Measurements from ENCODE around the gene PDXP.

Gene PDXP

DNA sequence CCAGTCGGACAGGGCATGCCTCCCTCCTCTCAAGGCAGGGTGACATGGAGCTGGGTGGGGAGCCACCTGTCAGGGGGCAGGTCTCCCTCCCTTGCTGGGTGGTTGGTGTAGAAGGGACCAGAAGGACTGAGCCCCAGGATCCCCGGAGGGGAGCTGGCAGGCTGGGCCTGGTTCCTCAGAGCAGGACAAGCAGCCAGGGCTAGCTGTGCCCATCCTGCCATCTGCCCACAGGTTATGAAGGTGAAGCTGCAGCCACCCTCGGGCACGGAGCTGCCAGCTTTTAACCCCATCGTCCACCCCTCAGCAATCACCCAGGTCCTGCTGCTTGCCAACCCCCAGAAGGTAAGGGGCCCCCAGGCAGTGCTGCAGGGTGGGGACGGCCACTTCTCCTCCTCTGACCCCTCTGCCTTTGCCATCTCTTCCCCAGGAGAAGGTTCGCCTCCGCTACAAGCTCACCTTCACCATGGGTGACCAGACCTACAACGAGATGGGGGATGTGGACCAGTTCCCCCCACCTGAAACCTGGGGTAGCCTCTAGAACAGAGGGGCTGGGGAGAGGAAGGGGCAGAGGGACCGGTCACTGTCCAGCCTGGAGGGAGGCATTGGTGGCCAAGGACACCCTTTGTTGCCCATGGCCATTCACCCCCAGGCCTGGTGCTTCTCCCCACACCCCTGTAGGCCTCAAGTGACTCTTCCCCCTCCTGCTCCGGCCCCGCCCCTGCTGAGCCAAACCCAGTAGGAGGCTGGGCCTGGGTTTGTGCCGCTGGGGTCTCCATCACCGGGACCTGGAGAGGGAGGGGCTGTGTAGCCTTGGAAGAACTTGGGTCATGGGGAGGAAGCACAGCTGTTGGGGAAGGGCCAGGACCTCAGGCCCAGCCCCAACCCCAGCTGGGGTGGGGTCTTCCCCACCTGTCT, 26.1 kb upstream of the PDXP start:
- DNase-seq (no peak), ATAC-seq (replicated peaks) (no peak)
- no peaks in the 10 kb centered on the region for H3K9me3 Mint-ChIP-seq
- peak overlapping the region; percentile 96 for H3K27ac Mint-ChIP-seq
- no peaks in the 10 kb centered on the region for H3K27me3 Mint-ChIP-seq
- peaks cover 11% of the 10 kb centered on the region for H3K36me3 Mint-ChIP-seq (ENCODE audit: insufficient read depth)
- peak overlapping the region; percentile 87 to 99 for H3K4me3 Mint-ChIP-seq
- H3K4me1 Mint-ChIP-seq (ENCODE audit: low read depth in 2 of 2) = peaks cover 64% of the 10 kb centered on the region in 2 donors

GRCh38 chr22:37633089-37633624, 25.4 kb upstream of the PDXP start:
- Mint-ChIP-seq H3K4me1 (ENCODE audit: low read depth in 2 of 2) (peaks cover 63 to 66% of the 10 kb centered on the region in 2 donors), H3K27ac (peak overlapping the region; percentile 96), H3K36me3 (ENCODE audit: insufficient read depth) (peaks cover 11% of the 10 kb centered on the region), H3K4me3 (peak overlapping the region; percentile 87 to 99), H3K9me3 (no peaks in the 10 kb centered on the region), H3K27me3 (no peaks in the 10 kb centered on the region)
- ATAC-seq (replicated peaks) = peak; percentile 72
- peak; percentile 57 to 64 (median 58) for DNase-seq

GRCh38 chr22:37633625-37634416, 24.7 kb upstream of the PDXP start:
- H3K4me3 Mint-ChIP-seq = peak overlapping the region; percentile 87 to 99
- no peaks in the 10 kb centered on the region for H3K27me3 Mint-ChIP-seq
- peak; percentile 51 to 56 (median 51) for DNase-seq

DNA sequence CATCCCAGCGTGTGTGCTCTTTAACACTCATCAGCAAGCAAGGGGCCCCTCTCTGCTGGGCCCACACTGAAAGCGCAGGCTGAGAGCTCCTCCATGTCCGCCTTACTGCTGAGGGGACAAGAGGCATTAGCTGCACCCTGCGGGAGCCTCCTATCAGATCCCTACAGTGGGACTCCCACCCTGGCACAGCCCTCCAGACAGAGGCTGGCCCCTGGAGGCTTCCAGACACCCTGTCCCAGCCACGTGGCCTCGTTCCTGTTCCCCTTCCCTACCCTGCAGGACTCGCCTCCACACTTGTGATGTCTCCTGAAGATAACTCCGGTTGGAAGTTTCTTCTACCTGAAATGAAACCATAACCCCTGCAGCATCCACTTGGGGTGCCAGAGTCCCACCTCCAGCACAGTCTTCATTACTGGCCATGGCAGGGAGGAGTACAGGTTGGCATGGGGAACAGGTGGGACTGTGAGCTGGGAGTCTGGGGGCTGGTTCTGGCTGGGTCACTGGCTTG, 24.1 kb upstream of the PDXP start:
- H3K9me3 Mint-ChIP-seq = no peaks in the 10 kb centered on the region

More at GRCh38 chr22:37633625-37634416, 24.7 kb upstream of the PDXP start:
- Mint-ChIP-seq H3K36me3 (ENCODE audit: insufficient read depth) (peaks cover 11% of the 10 kb centered on the region), H3K4me1 (ENCODE audit: low read depth in 2 of 2) (peaks cover 64 to 66% of the 10 kb centered on the region in 2 donors), H3K27ac (peak overlapping the region; percentile 96), H3K9me3 (no peaks in the 10 kb centered on the region)
- peak; percentile 72 for ATAC-seq (replicated peaks)

DNA sequence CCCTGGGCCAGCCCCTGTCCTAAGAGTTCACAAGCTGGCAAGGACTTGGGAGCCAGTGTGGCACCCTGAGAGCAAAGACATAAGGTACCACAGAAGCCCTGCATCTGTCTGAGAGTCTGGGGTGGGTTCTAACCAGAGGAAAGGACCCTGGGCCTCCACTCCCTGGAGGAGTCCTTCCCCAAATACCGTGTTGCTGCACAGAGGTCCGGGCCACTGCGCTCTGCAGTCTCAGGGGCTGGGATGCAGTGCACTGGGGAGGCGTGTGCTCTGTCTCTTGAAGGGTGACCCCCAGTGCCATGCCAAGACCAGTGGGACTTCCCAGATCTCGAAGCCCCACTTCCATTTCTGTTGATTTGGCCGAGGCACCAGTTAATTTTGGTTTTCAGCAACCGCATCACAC, 23.4 kb upstream of the PDXP start:
- Mint-ChIP-seq H3K4me3 (peak overlapping the region; percentile 87 to 99), H3K27me3 (no peaks in the 10 kb centered on the region), H3K27ac (peak overlapping the region; percentile 96), H3K4me1 (ENCODE audit: low read depth in 2 of 2) (peaks cover 64 to 65% of the 10 kb centered on the region in 2 donors), H3K9me3 (no peaks in the 10 kb centered on the region), H3K36me3 (ENCODE audit: insufficient read depth) (peaks cover 11% of the 10 kb centered on the region)
- DNase-seq = no peak
- no peak for ATAC-seq (replicated peaks)

More for the DNA sequence above, 24.1 kb upstream of the PDXP start:
- ATAC-seq (replicated peaks) (no peak), DNase-seq (peak in 1 of 3 experiments; percentile 17)
- Mint-ChIP-seq H3K36me3 (ENCODE audit: insufficient read depth) (peaks cover 11% of the 10 kb centered on the region), H3K4me1 (ENCODE audit: low read depth in 2 of 2) (peaks cover 64% of the 10 kb centered on the region in 2 donors), H3K4me3 (peak overlapping the region; percentile 87 to 99), H3K27ac (peak overlapping the region; percentile 96), H3K27me3 (no peaks in the 10 kb centered on the region)

- no peak for ATAC-seq (replicated peaks)
- H3K4me1 Mint-ChIP-seq (ENCODE audit: low read depth in 2 of 2) = peaks cover 66 to 68% of the 10 kb centered on the region in 2 donors
- peak overlapping the region; percentile 86 to 96 for H3K27ac Mint-ChIP-seq
- H3K9me3 Mint-ChIP-seq = no peaks in the 10 kb centered on the region
- peak overlapping the region; percentile 94 to 99 for H3K4me3 Mint-ChIP-seq
- no peaks in the 10 kb centered on the region for H3K27me3 Mint-ChIP-seq
- H3K36me3 Mint-ChIP-seq (ENCODE audit: insufficient read depth) = peaks cover 20% of the 10 kb centered on the region
- DNase-seq = peak in 1 of 3 experiments; percentile 24
Measured at GRCh38 chr22:37636186-37636948, 22.2 kb upstream of the PDXP start.

DNA sequence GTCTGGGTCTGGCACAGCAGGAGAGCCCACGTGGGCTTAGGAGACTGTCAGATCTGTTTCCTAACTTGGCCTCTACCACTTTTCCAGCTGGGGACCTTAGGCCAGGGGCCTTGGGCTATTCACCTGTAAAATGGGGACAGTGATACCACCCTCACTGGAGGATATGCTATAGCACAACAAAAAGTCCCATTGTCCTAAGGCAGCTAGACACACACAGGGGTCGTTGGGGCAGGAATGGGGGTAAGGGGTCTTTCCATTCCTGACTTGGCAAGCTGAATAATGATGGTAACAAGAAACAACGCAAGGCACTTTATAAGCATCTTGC, 21.6 kb upstream of the PDXP start:
- DNase-seq (no peak), ATAC-seq (replicated peaks) (no peak)
- Mint-ChIP-seq H3K4me3 (peak overlapping the region; percentile 94 to 99), H3K27me3 (no peaks in the 10 kb centered on the region), H3K27ac (peak overlapping the region; percentile 86 to 96), H3K9me3 (no peaks in the 10 kb centered on the region), H3K36me3 (ENCODE audit: insufficient read depth) (peaks cover 20% of the 10 kb centered on the region), H3K4me1 (ENCODE audit: low read depth in 2 of 2) (peaks cover 60 to 64% of the 10 kb centered on the region in 2 donors)

DNA sequence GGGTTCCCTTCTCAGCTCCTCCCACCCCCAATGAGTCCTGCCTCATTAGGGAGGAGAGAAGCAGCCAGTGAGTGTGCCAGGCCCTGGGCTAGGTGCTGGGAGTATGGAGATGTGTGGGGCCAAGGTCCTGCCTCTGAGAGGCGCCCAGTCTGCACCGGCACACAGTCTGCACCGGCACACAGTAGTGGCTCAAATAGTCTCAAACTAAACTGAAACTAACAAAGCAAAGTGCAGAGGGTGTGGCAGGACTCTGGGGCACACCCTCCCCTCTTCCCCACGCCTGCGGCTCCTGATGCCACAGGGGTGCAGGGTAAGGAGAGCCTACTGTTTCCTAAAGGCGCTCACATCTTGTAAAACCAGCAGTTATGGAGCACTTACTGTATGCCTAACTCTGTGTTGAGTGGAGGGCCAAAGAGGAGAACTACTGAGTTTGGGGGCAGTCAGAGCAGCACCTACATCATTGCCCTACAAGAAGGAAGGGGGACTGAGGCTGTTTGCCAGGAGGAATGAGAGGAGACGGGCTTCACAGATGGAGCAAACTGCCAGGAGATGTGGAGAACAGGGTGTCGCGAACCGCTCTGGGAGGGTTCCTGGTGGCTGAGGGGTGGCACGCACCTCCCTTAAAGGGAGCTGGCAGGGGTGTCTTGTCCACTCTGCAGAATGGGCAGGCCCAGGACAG, 20.0 kb upstream of the PDXP start:
- ATAC-seq (replicated peaks) (peak; percentile 42), DNase-seq (peak in 1 of 3 experiments; percentile 26)
- H3K4me3 Mint-ChIP-seq = peak overlapping the region; percentile 94 to 99
- no peaks in the 10 kb centered on the region for H3K9me3 Mint-ChIP-seq
- peak overlapping the region; percentile 86 to 97 for H3K27ac Mint-ChIP-seq
- peaks cover 24% of the 10 kb centered on the region for H3K36me3 Mint-ChIP-seq (ENCODE audit: insufficient read depth)
- H3K27me3 Mint-ChIP-seq = no peaks in the 10 kb centered on the region
- H3K4me1 Mint-ChIP-seq (ENCODE audit: low read depth in 2 of 2) = peaks cover 61% of the 10 kb centered on the region in 2 donors

- Mint-ChIP-seq H3K36me3 (ENCODE audit: insufficient read depth) (peaks cover 31% of the 10 kb centered on the region), H3K27me3 (no peaks in the 10 kb centered on the region), H3K9me3 (no peaks in the 10 kb centered on the region), H3K27ac (peak within 1 kb of the TSS; percentile 96 to 97), H3K4me3 (peak within 1 kb of the TSS; percentile 94 to 99), H3K4me1 (ENCODE audit: low read depth in 2 of 2) (peaks cover 59% of the 10 kb centered on the region in 2 donors)
- ATAC-seq (replicated peaks) (peak; percentile 49), DNase-seq (peak; percentile 33 to 46 (median 35))
Measured at GRCh38 chr22:37639070-37639760, 19.3 kb upstream of the PDXP start, which contains the start of gene SH3BP1. Gene SH3BP1, plus strand, starts transcription at chr22:37639669. Its CDS starts 119 bp downstream, at chr22:37639788.

DNA sequence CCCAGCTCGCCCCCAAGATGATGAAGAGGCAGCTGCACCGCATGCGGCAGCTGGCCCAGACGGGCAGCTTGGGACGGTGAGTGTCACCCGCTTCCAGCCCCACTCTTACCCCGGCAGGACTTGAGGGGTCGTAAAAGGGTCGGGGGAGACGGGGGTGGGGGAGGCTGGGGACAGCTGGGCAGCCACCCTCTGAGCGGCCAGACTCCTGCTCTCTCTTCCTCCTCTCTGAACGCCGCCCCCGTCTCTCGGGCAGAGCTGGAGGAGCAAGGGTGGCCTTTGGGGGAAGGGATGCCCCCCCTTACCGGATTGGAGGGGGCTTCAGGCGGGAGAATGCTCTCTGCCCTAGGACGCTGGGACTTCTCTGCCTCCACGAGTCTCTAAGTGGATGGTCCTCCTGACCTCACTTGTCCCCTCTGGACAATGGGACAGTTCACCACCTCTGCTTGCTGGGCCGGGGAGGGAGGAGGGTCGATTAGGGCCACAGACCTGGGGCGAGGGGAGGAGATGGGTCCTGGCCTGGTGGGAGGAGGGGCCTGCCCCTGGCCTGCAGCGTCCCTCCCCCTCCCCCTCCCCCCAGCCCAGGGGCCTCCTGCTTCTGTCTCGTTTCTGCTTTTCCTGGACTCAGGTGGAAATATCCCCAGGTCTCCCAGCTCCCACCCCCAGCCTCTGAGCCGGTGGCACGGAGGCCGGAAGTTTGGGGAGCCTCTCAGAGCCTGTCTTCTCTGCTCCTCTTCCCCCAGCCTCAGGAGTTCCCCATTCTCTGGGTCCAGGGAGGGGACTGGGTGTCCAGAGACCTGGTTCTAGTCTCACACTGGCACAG, 18.5 kb upstream of the PDXP start:
- H3K27me3 Mint-ChIP-seq = no peaks in the 10 kb centered on the region
- peaks cover 37% of the 10 kb centered on the region for H3K36me3 Mint-ChIP-seq (ENCODE audit: insufficient read depth)
- peak overlapping the region; percentile 94 to 99 for H3K4me3 Mint-ChIP-seq
- H3K4me1 Mint-ChIP-seq (ENCODE audit: low read depth in 2 of 2) = peaks cover 54 to 56% of the 10 kb centered on the region in 2 donors
- peak; percentile 18 for ATAC-seq (replicated peaks)
- H3K27ac Mint-ChIP-seq = peak overlapping the region; percentile 91 to 96
- no peaks in the 10 kb centered on the region for H3K9me3 Mint-ChIP-seq
- DNase-seq = no peak

Measured in effector memory CD8-positive, alpha-beta T cell (primary cell).